T-cell (primary cell): ENCODE measurements around the gene IZUMO1. TPM values are rescaled to one million over a fixed set of nuclear protein-coding genes. Genes with fewer than 3 reads are reported as not detected.
"Not testable (repeated sequence)": the region's sequence is repeated elsewhere in the genome, so short reads cannot be mapped to it uniquely, and the experiment has no call there.

Experiments
- ATAC-seq, 4 experiments: fragments of 200-7000 bp in 3 of 4; fragments of 150-1000 bp in 1 of 4; cut with Tn5 transposase; replicated peaks in 1 of 4; 1 replicate in 3 of 4; 2 replicates in 1 of 4; pipeline ENCODE4 v1.10.0; 2021; ENCODE audit warnings: moderate library complexity in 3 of 4, mild to moderate bottlenecking in 2 of 4, moderate number of reproducible peaks in 1 of 4
- CTCF ChIA-PET, 2 donors: fragments of 300-600 bp; sonication (Branson Sonifier 250); formaldehyde crosslinking; loops; one replicate each; lab custom pipeline; 2022; ENCODE audit warnings: antibody characterized with exemption in 2 of 2; lab: Charles Lee
- POLR2A ChIA-PET, 2 donors: fragments of 300-600 bp; sonication (Branson Sonifier 250); formaldehyde crosslinking; loops; one replicate each; lab custom pipeline; 2022; ENCODE audit warnings: antibody characterized with exemption in 2 of 2; lab: Charles Lee
- DNase-seq, 35 experiments: peaks; one replicate each; pipeline versions ENCODE4 v3.0.0 to v3.0.0-alpha.2; 2013 to 2023
- H3K27ac ChIP-seq: one replicate; pipeline ENCODE4 v1.5.1; 2013; ENCODE audit warnings: low read length
- H3K27me3 ChIP-seq, 2 experiments: replicated peaks in 1 of 2; 1 replicate in 1 of 2; 2 replicates in 1 of 2; pipeline versions ENCODE4 v1.6.1 to v1.7.0; 2013; ENCODE audit warnings: low read length in 1 of 2, mixed read lengths in 1 of 2; ENCODE audit not compliant: control insufficient read depth in 2 of 2, insufficient read depth in 2 of 2; ENCODE audit errors: extremely low read depth in 1 of 2
- H3K36me3 ChIP-seq, 2 donors: 1 replicate in 1 of 2; 2 replicates in 1 of 2; pipeline versions ENCODE4 v1.6.1 to v1.7.0; 2013; ENCODE audit warnings: low read length in 1 of 2; ENCODE audit not compliant: control insufficient read depth in 2 of 2, insufficient read depth in 1 of 2; ENCODE audit errors: extremely low read depth in 1 of 2
- H3K4me1 ChIP-seq, 2 experiments: 1 replicate in 1 of 2; 2 replicates in 1 of 2; pipeline versions ENCODE4 v1.6.1 to v1.7.0; 2013; ENCODE audit warnings: low read length in 2 of 2, mixed read lengths in 1 of 2; ENCODE audit not compliant: insufficient read depth in 2 of 2, control insufficient read depth in 1 of 2; ENCODE audit errors: extremely low read depth in 1 of 2
- H3K4me3 ChIP-seq, 2 donors: 1 replicate in 1 of 2; 2 replicates in 1 of 2; pipeline versions ENCODE4 v1.5.1 to v1.7.0; 2013; ENCODE audit warnings: mild to moderate bottlenecking in 2 of 2, low read length in 1 of 2, moderate library complexity in 1 of 2; ENCODE audit not compliant: control insufficient read depth in 1 of 2; ENCODE audit errors: extremely low read depth in 1 of 2
- H3K9me3 ChIP-seq: 2 replicates; pipeline ENCODE4 v1.7.0; 2013
- H3K27ac Mint-ChIP-seq, 2 donors: one replicate each; pipeline ENCODE4 v1.8.0; 2020 to 2021; ENCODE audit warnings: mild to moderate bottlenecking in 2 of 2, mixed read lengths in 2 of 2
- H3K27me3 Mint-ChIP-seq, 2 donors: one replicate each; pipeline ENCODE4 v1.8.0; 2021 to 2022; ENCODE audit warnings: mixed read lengths in 2 of 2
- H3K36me3 Mint-ChIP-seq: one replicate; pipeline ENCODE4 v1.8.0; 2021; ENCODE audit warnings: mixed read lengths
- H3K4me1 Mint-ChIP-seq, 3 donors: one replicate each; pipeline ENCODE4 v1.8.0; 2020 to 2022; ENCODE audit warnings: mixed read lengths in 3 of 3, mild to moderate bottlenecking in 1 of 3
- H3K4me3 Mint-ChIP-seq, 3 donors: one replicate each; pipeline ENCODE4 v1.8.0; 2020 to 2022; ENCODE audit warnings: mild to moderate bottlenecking in 3 of 3, mixed read lengths in 3 of 3, moderate library complexity in 3 of 3
- H3K9me3 Mint-ChIP-seq, 3 donors: one replicate each; pipeline ENCODE4 v1.8.0; 2020 to 2022; ENCODE audit warnings: mixed read lengths in 3 of 3
- WGBS: methylation state at CpG from one replicate; pipeline ENCODE4 v1.1.5; 2013; ENCODE audit warnings: missing lambda C conversion rate; ENCODE audit not compliant: insufficient coverage; 5-methylcytosine and 5-hydroxymethylcytosine counted together
- total RNA-seq, 35 experiments: library from RNA in 6 of 35; stranded (reverse) in 6 of 35; fragments of 120-200 nt in 1 of 35; gene quantifications; one replicate each; pipeline versions ENCODE4 v1.2.1 to v1.2.4 and lab custom pipeline; 2013 to 2026

The IZUMO1 gene
- total RNA-seq, 5 donors from 2014 or later (not counting 1 experiment from before 2014, with no cell fraction given) = not detected

GRCh38 chr19:48787331-48787730, 40.6 kb upstream of the IZUMO1 start:
- H3K9me3 ChIP-seq, H3K27ac ChIP-seq, H3K4me3 Mint-ChIP-seq, DNase-seq, H3K36me3 Mint-ChIP-seq, H3K9me3 Mint-ChIP-seq, H3K36me3 ChIP-seq, POLR2A ChIA-PET, H3K27me3 Mint-ChIP-seq, ATAC-seq, H3K4me3 ChIP-seq, H3K27ac Mint-ChIP-seq, H3K4me1 ChIP-seq, H3K4me1 Mint-ChIP-seq: not testable (repeated sequence)
- H3K27me3 ChIP-seq = peaks cover 0 to 25% of the 10 kb centered on the region in 2 experiments
- CTCF ChIA-PET = interaction anchor here in 1 of 2 donors (0.8 to 3.5 kb wide), 8 partner anchors 9 to 206 kb away, joined by 3 to 43 read pairs (median 6); partner anchors contain the start of genes HSD17B14 and RUVBL2
- 89% methylated on average over 8 of the region's 9 CpGs for WGBS

GRCh38 chr19:48786422-48786821, 39.7 kb upstream of the IZUMO1 start:
- H3K27ac ChIP-seq, H3K36me3 ChIP-seq, H3K4me3 Mint-ChIP-seq, H3K36me3 Mint-ChIP-seq, ATAC-seq, H3K4me1 Mint-ChIP-seq, H3K4me3 ChIP-seq, H3K27me3 Mint-ChIP-seq, H3K27ac Mint-ChIP-seq, H3K9me3 ChIP-seq, H3K4me1 ChIP-seq, H3K9me3 Mint-ChIP-seq, POLR2A ChIA-PET, DNase-seq: not testable (repeated sequence)
- peaks cover 0 to 28% of the 10 kb centered on the region in 2 experiments for H3K27me3 ChIP-seq
- CTCF ChIA-PET = interaction anchor here in 1 of 2 donors (1.2 kb wide), 1 partner anchor 9 kb away, joined by 3 read pairs; no protein-coding TSS in a partner anchor
- 100% methylated on average over 5 of the region's 7 CpGs for WGBS

- no peak overlapping the region for H3K4me3 ChIP-seq
- Mint-ChIP-seq H3K27me3 (peaks cover 3 to 8% of the 10 kb centered on the region in 2 donors), H3K36me3 (no peaks in the 10 kb centered on the region), H3K9me3 (no peaks in the 10 kb centered on the region), H3K27ac (no peak overlapping the region), H3K4me3 (no peak overlapping the region), H3K4me1 (peaks cover 3 to 5% (median 3%) of the 10 kb centered on the region in 3 donors)
- H3K27me3 ChIP-seq = peaks cover 0 to 28% of the 10 kb centered on the region in 2 experiments
- no peak overlapping the region for H3K27ac ChIP-seq
- ATAC-seq (no peak), DNase-seq (no peak)
- H3K36me3 ChIP-seq = no peaks in the 10 kb centered on the region
- H3K9me3 ChIP-seq = no peaks in the 10 kb centered on the region
- H3K4me1 ChIP-seq = peaks cover 0 to 6% of the 10 kb centered on the region in 2 experiments
- ChIA-PET CTCF (interaction anchor here in 1 of 2 donors (0.5 kb wide), 1 partner anchor 176 kb away, joined by 3 read pairs; no protein-coding TSS in a partner anchor), POLR2A (no interaction called here)
- 35% methylated on average over 3 of the region's 5 CpGs for WGBS
Measured at GRCh38 chr19:48784527-48784926, 37.8 kb upstream of the IZUMO1 start.

- WGBS = 61% methylated on average over 4 of the region's 14 CpGs
- CTCF ChIA-PET = interaction anchor here in 1 of 2 donors (0.7 kb wide), 1 partner anchor 43 kb away, joined by 5 read pairs; no protein-coding TSS in a partner anchor
- Histone ChIP-seq H3K9me3 (no peaks in the 10 kb centered on the region), H3K4me1 (peaks cover 0 to 6% of the 10 kb centered on the region in 2 experiments), H3K27ac (no peak overlapping the region), H3K4me3 (no peak overlapping the region), H3K36me3 (no peaks in the 10 kb centered on the region), H3K27me3 (peaks cover 0 to 28% of the 10 kb centered on the region in 2 experiments)
- H3K36me3 Mint-ChIP-seq = no peaks in the 10 kb centered on the region
- peaks cover 3 to 5% (median 3%) of the 10 kb centered on the region in 3 donors for H3K4me1 Mint-ChIP-seq
- H3K9me3 Mint-ChIP-seq = no peaks in the 10 kb centered on the region
- ATAC-seq = no peak
- no peak overlapping the region for H3K27ac Mint-ChIP-seq
- POLR2A ChIA-PET = no interaction called here
- peaks cover 3 to 8% of the 10 kb centered on the region in 2 donors for H3K27me3 Mint-ChIP-seq
- H3K4me3 Mint-ChIP-seq = no peak overlapping the region
- no peak for DNase-seq
Measured at GRCh38 chr19:48780631-48781391, 34.1 kb upstream of the IZUMO1 start.

GRCh38 chr19:48779636-48780035, 32.9 kb upstream of the IZUMO1 start:
- H3K27me3 Mint-ChIP-seq = peaks cover 3 to 5% of the 10 kb centered on the region in 2 donors
- H3K4me3 Mint-ChIP-seq = no peak overlapping the region
- WGBS = no CpG with 5 or more reads among the region's 1 CpG
- no peaks in the 10 kb centered on the region for H3K36me3 Mint-ChIP-seq
- H3K27ac Mint-ChIP-seq = no peak overlapping the region
- no peaks in the 10 kb centered on the region for H3K9me3 Mint-ChIP-seq
- Histone ChIP-seq H3K4me1 (peaks cover 0 to 6% of the 10 kb centered on the region in 2 experiments), H3K27me3 (peaks cover 0 to 18% of the 10 kb centered on the region in 2 experiments), H3K4me3 (no peak overlapping the region), H3K27ac (no peak overlapping the region), H3K9me3 (no peaks in the 10 kb centered on the region), H3K36me3 (no peaks in the 10 kb centered on the region)
- DNase-seq = no peak
- ATAC-seq = no peak
- ChIA-PET CTCF (interaction anchor here in 1 of 2 donors (1.0 kb wide), 1 partner anchor 63 kb away, joined by 3 read pairs; no protein-coding TSS in a partner anchor), POLR2A (interaction anchor here in 1 of 2 donors (0.6 kb wide), 1 partner anchor 8 kb away, joined by 8 read pairs; no protein-coding TSS in a partner anchor)
- H3K4me1 Mint-ChIP-seq = peaks cover 3 to 5% (median 3%) of the 10 kb centered on the region in 3 donors

- Mint-ChIP-seq H3K4me1 (peaks cover 3 to 5% (median 3%) of the 10 kb centered on the region in 3 donors), H3K9me3 (no peaks in the 10 kb centered on the region)
- CTCF ChIA-PET = no interaction called here
Measured at GRCh38 chr19:48777720-48778119, 31.0 kb upstream of the IZUMO1 start.

More at GRCh38 chr19:48777720-48778119, 31.0 kb upstream of the IZUMO1 start:
- ATAC-seq = no peak
- Histone ChIP-seq H3K27me3 (peaks cover 0 to 15% of the 10 kb centered on the region in 2 experiments), H3K9me3 (no peaks in the 10 kb centered on the region), H3K27ac (no peak overlapping the region), H3K36me3 (no peaks in the 10 kb centered on the region), H3K4me1 (peaks cover 0 to 5% of the 10 kb centered on the region in 2 experiments), H3K4me3 (no peak overlapping the region)
- no peak for DNase-seq
- 86% methylated on average over 7 of the region's 12 CpGs for WGBS
- Mint-ChIP-seq H3K27me3 (peaks cover 0 to 4% of the 10 kb centered on the region in 2 donors), H3K27ac (no peak overlapping the region), H3K4me3 (no peak overlapping the region), H3K36me3 (no peaks in the 10 kb centered on the region)
- POLR2A ChIA-PET = no interaction called here
